ENCODE measurements around the gene LLGL1.
A peak's percentile ranks its signal among the peaks of the same experiment; 100 is the strongest.
"Not testable (repeated sequence)": the region's sequence is repeated elsewhere in the genome, so short reads cannot be mapped to it uniquely, and the experiment has no call there.

LLGL1 gene

GRCh38 chr17:18194804-18195203 is 30.6 kb upstream of the LLGL1 start:
- DNase-seq, result no peak

- no peak for DNase-seq
Observed at GRCh38 chr17:18195246-18195645, 30.2 kb upstream of the LLGL1 start.

GRCh38 chr17:18197535-18198194 is 27.8 kb upstream of the LLGL1 start:
- DNase-seq, result no peak

GRCh38 chr17:18198530-18198929 is 26.9 kb upstream of the LLGL1 start:
- no peak for DNase-seq

GRCh38 chr17:18201108-18201507 is 24.3 kb upstream of the LLGL1 start:
- DNase-seq, result no peak

- no peak for DNase-seq
Observed at GRCh38 chr17:18203308-18203707, 22.1 kb upstream of the LLGL1 start.

- DNase-seq, result no peak
Observed at GRCh38 chr17:18205861-18206260, 19.6 kb upstream of the LLGL1 start.

GRCh38 chr17:18206962-18207361 is 18.5 kb upstream of the LLGL1 start:
- no peak for DNase-seq

GRCh38 chr17:18208092-18208491 is 17.3 kb upstream of the LLGL1 start:
- DNase-seq, result no peak

GRCh38 chr17:18213666-18214270 is 11.7 kb upstream of the LLGL1 start:
- DNase-seq, result no peak

GRCh38 chr17:18216906-18217305 is 8.5 kb upstream of the LLGL1 start:
- DNase-seq, result not testable (repeated sequence)

GRCh38 chr17:18217412-18218015 is 7.9 kb upstream of the LLGL1 start:
- peak in 1 of 2 experiments; percentile 23 for DNase-seq

- DNase-seq, result no peak
Observed at GRCh38 chr17:18218756-18219415, 6.5 kb upstream of the LLGL1 start.

GRCh38 chr17:18224053-18224386 is 1.4 kb upstream of the LLGL1 start:
- no peak for DNase-seq

GRCh38 chr17:18224387-18225120 is 881 bp upstream of the LLGL1 start:
- DNase-seq, result no peak

GRCh38 chr17:18225642-18226283 is 328 bp downstream of the LLGL1 start:
- peak in 1 of 2 experiments; percentile 1 for DNase-seq

GRCh38 chr17:18226284-18226945 is 980 bp downstream of the LLGL1 start:
- DNase-seq, result no peak

- DNase-seq, result no peak
Observed at GRCh38 chr17:18227635-18228034, 2.2 kb downstream of the LLGL1 start.

- DNase-seq, result no peak
Observed at GRCh38 chr17:18228176-18228682, 2.8 kb downstream of the LLGL1 start.

GRCh38 chr17:18229254-18229653 is 3.8 kb downstream of the LLGL1 start:
- no peak for DNase-seq

GRCh38 chr17:18229771-18230170 is 4.3 kb downstream of the LLGL1 start:
- no peak for DNase-seq
